ENCODE measurements around the gene MYH10.
"Not testable (repeated sequence)": the region's sequence is repeated elsewhere in the genome, so short reads cannot be mapped to it uniquely, and the experiment has no call there.

Gene MYH10

DNA sequence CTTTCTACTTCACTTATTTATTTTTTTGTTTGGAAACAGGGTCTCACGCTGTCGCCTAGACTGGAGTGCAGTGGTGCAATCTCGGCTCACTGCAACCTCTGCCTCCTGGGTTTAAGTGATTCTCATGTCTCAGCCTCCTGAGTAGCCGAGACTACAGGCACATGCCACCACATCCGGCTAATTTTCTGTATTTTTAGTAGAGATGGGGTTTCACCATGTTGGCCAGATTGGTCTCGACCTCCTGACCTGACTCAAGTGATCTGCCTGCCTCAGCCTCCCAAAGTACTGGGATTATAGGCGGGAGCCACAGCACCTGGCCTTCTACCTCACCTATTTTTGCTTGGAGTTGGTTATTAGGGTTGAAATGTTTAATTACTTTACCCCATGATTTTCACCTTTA lies 90.5 kb downstream of the MYH10 start:
- not testable (repeated sequence) for H3K27me3 ChIP-seq (replicated peaks; ENCODE audit: control insufficient read depth, insufficient read depth, low read length); H3K9me3 ChIP-seq (ENCODE audit: control insufficient read depth, low read length); DNase-seq (ENCODE audit: low read depth); H3K4me3 ChIP-seq (ENCODE audit: low read length); H3K9ac ChIP-seq (ENCODE audit: low read length)
- H3K4me1 ChIP-seq (ENCODE audit: control insufficient read depth, insufficient read depth, low read length): peaks cover 17% of the 10 kb centered on the region
- peaks cover 13% of the 10 kb centered on the region for H3K36me3 ChIP-seq (ENCODE audit: control insufficient read depth, insufficient read depth, low read length, severe bottlenecking)

DNA sequence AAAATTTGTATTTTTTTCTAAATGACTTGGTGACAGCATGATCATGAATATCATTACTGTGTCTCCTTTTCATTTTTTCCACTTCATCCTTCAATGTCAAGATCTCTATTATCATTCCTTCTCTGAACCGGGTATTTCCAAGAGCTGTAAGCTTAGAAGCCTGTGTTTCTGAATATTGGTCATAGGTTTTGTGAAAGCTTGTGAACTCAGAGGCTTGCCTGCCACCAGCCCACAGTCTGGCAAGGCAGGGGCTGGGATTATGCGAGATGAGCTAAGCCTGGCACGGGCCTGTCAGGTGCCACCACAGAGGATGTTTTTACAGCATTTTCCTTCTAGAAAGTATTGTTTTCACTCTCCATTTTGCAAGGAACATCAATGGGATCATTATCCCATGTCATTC lies 92.8 kb downstream of the MYH10 start:
- no peak overlapping the region for H3K9ac ChIP-seq (ENCODE audit: low read length)
- H3K27me3 ChIP-seq (replicated peaks; ENCODE audit: control insufficient read depth, insufficient read depth, low read length): no peaks in the 10 kb centered on the region
- H3K9me3 ChIP-seq (ENCODE audit: control insufficient read depth, low read length): no peaks in the 10 kb centered on the region
- no peak overlapping the region for H3K4me3 ChIP-seq (ENCODE audit: low read length)
- no peak for DNase-seq (ENCODE audit: low read depth)
- peaks cover 4% of the 10 kb centered on the region for H3K4me1 ChIP-seq (ENCODE audit: control insufficient read depth, insufficient read depth, low read length)
- peaks cover 22% of the 10 kb centered on the region for H3K36me3 ChIP-seq (ENCODE audit: control insufficient read depth, insufficient read depth, low read length, severe bottlenecking)

DNA sequence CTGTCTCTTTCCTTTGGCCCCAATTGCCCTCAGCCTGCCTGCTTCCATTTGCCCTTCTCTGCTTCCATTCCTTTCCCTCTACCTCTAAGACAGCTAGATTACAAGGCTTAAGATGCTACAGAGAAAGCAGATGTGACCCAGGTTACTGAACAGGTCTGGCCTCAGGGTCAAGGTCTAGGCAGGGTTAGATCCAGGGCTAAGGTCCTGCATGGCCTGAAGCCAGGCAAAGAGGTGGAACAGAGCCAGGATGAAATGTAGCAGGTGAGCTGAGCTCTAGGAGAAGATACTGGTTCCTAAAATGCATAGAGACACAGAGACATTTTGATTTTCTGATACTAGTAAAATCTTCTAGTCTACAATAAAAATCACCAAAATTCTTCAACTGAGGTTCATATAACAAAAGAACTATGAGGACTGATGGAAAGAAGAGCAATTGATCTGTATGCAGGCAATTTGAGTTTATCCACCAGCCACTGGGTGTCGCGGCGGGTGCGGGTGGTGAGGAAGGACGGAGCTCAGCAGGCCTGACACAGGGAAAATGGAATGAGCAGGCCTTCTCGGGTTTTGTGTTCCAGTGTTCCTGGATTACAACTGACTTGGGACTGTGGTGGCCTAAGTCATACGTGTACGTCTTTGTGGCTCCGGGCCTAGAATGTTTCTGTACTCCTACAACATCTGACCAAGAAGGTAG lies 95.9 kb downstream of the MYH10 start:
- H3K4me3 ChIP-seq (ENCODE audit: low read length): no peak overlapping the region
- no peaks in the 10 kb centered on the region for H3K27me3 ChIP-seq (replicated peaks; ENCODE audit: control insufficient read depth, insufficient read depth, low read length)
- no peaks in the 10 kb centered on the region for H3K4me1 ChIP-seq (ENCODE audit: control insufficient read depth, insufficient read depth, low read length)
- peaks cover 14% of the 10 kb centered on the region for H3K36me3 ChIP-seq (ENCODE audit: control insufficient read depth, insufficient read depth, low read length, severe bottlenecking)
- H3K9ac ChIP-seq (ENCODE audit: low read length): no peak overlapping the region
- no peaks in the 10 kb centered on the region for H3K9me3 ChIP-seq (ENCODE audit: control insufficient read depth, low read length)
- no peak for DNase-seq (ENCODE audit: low read depth)

DNA sequence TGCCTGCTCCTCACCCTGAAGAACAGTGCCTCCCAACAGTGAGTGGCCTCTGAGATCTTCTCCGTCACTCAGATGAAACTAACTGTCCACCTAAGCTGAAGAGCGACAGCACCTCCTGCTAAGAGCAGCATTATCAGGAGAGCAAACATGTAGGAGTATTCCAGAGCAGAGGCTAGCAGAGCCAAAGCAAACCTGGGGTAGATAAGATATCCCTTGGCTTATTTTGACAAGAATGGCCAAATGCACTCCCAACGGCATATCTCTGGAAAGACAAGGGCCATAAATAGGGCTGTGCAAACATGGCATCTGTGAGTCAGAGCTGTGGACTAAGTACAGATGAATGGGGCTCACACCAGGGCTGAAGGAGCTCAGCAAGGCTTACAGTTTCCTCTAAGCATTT lies 98.5 kb downstream of the MYH10 start:
- Histone ChIP-seq H3K9ac (ENCODE audit: low read length) (no peak overlapping the region), H3K9me3 (ENCODE audit: control insufficient read depth, low read length) (no peaks in the 10 kb centered on the region), H3K36me3 (ENCODE audit: control insufficient read depth, insufficient read depth, low read length, severe bottlenecking) (peaks cover 21% of the 10 kb centered on the region), H3K4me3 (ENCODE audit: low read length) (no peak overlapping the region), H3K4me1 (ENCODE audit: control insufficient read depth, insufficient read depth, low read length) (no peaks in the 10 kb centered on the region), H3K27me3 (replicated peaks; ENCODE audit: control insufficient read depth, insufficient read depth, low read length) (no peaks in the 10 kb centered on the region)
- DNase-seq (ENCODE audit: low read depth): peak; percentile 17

DNA sequence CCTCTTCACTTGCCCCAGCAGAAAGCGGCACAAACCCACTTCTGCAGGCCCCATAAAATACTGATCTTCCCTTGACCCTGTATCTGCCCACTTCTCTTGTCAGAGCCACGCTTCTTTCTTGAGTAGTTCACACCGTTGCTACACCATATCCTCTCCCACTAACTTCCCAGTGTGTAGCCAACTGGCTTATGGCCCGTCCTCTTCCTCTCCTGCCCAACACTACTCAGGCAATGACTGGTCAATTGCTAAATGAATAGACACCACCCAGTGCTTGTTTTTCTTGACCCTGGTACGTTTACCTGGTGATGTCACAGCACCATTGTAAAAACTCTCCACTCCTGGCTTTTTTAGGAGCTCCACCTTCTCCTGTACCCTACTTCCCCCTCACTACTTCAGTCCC lies 107.9 kb downstream of the MYH10 start:
- Histone ChIP-seq H3K9me3 (ENCODE audit: control insufficient read depth, low read length) (no peaks in the 10 kb centered on the region), H3K9ac (ENCODE audit: low read length) (no peak overlapping the region), H3K4me1 (ENCODE audit: control insufficient read depth, insufficient read depth, low read length) (no peaks in the 10 kb centered on the region), H3K27me3 (replicated peaks; ENCODE audit: control insufficient read depth, insufficient read depth, low read length) (no peaks in the 10 kb centered on the region), H3K36me3 (ENCODE audit: control insufficient read depth, insufficient read depth, low read length, severe bottlenecking) (peaks cover 23% of the 10 kb centered on the region), H3K4me3 (ENCODE audit: low read length) (no peak overlapping the region)
- DNase-seq (ENCODE audit: low read depth): no peak

DNA sequence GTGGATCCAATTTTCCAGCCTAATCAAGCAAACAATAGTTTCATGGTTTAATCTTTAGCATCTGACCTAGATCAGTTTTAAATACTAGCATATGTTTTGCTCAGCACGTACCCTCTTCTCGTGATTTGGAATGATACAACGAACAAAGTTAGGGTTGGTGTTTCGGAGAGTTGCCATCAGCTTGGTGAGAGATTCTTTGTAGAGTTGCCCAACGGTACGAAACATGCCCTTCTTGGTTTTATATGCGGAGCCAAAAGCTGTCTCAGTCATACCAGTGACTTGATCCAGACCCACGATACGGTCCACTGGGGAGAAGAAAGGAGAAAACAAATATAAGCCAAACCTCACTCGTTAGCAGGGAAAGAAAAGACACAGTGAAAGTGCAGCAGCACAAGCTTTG lies 109.5 kb downstream of the MYH10 start:
- Histone ChIP-seq H3K27me3 (replicated peaks; ENCODE audit: control insufficient read depth, insufficient read depth, low read length) (no peaks in the 10 kb centered on the region), H3K4me3 (ENCODE audit: low read length) (no peak overlapping the region), H3K36me3 (ENCODE audit: control insufficient read depth, insufficient read depth, low read length, severe bottlenecking) (peaks cover 23% of the 10 kb centered on the region), H3K9me3 (ENCODE audit: control insufficient read depth, low read length) (no peaks in the 10 kb centered on the region), H3K9ac (ENCODE audit: low read length) (no peak overlapping the region), H3K4me1 (ENCODE audit: control insufficient read depth, insufficient read depth, low read length) (no peaks in the 10 kb centered on the region)
- DNase-seq (ENCODE audit: low read depth): no peak

DNA sequence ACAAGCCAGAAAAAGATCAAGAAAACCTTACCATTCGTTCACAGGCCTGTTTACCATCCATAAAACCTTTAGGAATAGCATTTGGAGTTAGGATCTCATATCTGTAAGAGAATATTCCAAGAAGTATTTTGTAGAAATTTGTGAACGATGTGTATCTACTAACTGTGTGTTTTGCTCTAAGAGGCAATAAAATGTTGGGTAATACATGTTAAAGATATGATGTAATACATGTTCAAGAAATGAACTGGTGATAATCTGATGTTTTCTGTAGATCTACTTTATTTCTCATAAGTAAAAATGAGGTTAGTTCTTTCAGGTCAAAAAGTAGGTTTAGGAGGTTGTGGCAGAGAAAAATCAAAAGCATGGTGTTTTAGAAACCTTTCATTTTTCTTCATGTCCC lies 111.7 kb downstream of the MYH10 start:
- Histone ChIP-seq H3K4me3 (ENCODE audit: low read length) (no peak overlapping the region), H3K9me3 (ENCODE audit: control insufficient read depth, low read length) (no peaks in the 10 kb centered on the region), H3K4me1 (ENCODE audit: control insufficient read depth, insufficient read depth, low read length) (no peaks in the 10 kb centered on the region), H3K9ac (ENCODE audit: low read length) (no peak overlapping the region), H3K36me3 (ENCODE audit: control insufficient read depth, insufficient read depth, low read length, severe bottlenecking) (peaks cover 25% of the 10 kb centered on the region), H3K27me3 (replicated peaks; ENCODE audit: control insufficient read depth, insufficient read depth, low read length) (no peaks in the 10 kb centered on the region)
- no peak for DNase-seq (ENCODE audit: low read depth)

DNA sequence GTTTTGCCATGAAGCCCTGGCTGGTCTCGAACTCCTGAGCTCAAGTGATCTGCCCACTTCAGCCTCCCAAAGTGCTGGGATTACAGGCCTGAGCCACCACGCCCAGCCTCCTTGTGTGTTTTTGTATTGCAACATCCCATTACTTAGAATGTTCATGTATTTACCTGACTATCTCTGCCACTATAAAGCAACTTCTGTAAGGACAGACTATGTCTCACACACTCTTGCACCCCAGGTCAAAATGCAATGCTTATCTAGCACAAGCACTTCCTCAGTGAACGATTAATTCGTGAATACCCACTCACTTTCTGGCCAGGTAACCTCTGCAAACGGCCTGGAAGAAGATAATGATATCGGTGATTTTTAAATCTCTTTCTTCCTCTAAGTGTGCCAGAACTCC lies 112.2 kb downstream of the MYH10 start:
- Histone ChIP-seq H3K9ac (ENCODE audit: low read length) (no peak overlapping the region), H3K4me1 (ENCODE audit: control insufficient read depth, insufficient read depth, low read length) (no peaks in the 10 kb centered on the region), H3K36me3 (ENCODE audit: control insufficient read depth, insufficient read depth, low read length, severe bottlenecking) (peaks cover 31% of the 10 kb centered on the region), H3K9me3 (ENCODE audit: control insufficient read depth, low read length) (no peaks in the 10 kb centered on the region), H3K4me3 (ENCODE audit: low read length) (no peak overlapping the region), H3K27me3 (replicated peaks; ENCODE audit: control insufficient read depth, insufficient read depth, low read length) (no peaks in the 10 kb centered on the region)
- no peak for DNase-seq (ENCODE audit: low read depth)

DNA sequence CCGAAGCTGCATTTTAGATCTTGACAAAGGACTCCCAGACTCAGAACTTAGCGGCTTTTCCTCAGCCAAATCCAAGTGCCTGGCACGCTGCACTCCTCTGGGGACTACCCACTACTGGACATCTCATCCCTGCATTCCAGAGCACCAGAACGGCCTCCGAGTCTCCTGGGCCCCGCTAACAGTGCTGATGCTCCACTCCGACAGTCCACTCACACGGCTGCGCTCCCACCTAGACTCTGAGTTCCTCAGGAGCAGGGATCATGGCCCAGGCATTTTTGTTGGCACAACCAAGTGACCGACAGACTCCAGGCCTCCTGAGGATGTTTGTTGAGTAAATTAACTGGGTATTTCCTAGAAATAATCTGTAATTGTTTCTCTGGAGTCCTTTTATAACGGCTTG lies 115.7 kb downstream of the MYH10 start:
- H3K9me3 ChIP-seq (ENCODE audit: control insufficient read depth, low read length): no peaks in the 10 kb centered on the region
- H3K4me1 ChIP-seq (ENCODE audit: control insufficient read depth, insufficient read depth, low read length): no peaks in the 10 kb centered on the region
- no peak overlapping the region for H3K9ac ChIP-seq (ENCODE audit: low read length)
- DNase-seq (ENCODE audit: low read depth): no peak
- H3K36me3 ChIP-seq (ENCODE audit: control insufficient read depth, insufficient read depth, low read length, severe bottlenecking): peaks cover 35% of the 10 kb centered on the region
- no peaks in the 10 kb centered on the region for H3K27me3 ChIP-seq (replicated peaks; ENCODE audit: control insufficient read depth, insufficient read depth, low read length)
- H3K4me3 ChIP-seq (ENCODE audit: low read length): no peak overlapping the region

DNA sequence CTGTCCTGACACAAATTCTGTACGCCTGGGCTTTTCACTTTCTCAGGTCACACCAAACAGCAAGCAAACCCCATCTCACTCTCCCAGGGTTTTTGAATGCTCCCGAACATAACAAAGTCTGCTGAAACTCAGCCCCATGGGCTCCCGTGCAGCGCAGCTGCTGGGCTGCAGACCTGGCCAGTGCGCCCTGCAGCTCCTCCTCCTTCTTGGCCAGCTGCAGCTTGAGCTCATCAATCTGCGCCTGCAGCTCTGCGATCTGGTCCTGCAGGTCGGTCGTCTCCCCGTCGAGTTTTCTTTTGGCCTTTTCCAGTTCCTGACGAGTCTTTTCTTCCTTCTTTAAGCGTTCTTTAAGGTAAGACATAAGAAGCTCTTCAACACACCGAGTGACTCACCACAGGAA lies 124.4 kb downstream of the MYH10 start:
- no peak for DNase-seq (ENCODE audit: low read depth)
- H3K36me3 ChIP-seq (ENCODE audit: control insufficient read depth, insufficient read depth, low read length, severe bottlenecking): peaks cover 16% of the 10 kb centered on the region

DNA sequence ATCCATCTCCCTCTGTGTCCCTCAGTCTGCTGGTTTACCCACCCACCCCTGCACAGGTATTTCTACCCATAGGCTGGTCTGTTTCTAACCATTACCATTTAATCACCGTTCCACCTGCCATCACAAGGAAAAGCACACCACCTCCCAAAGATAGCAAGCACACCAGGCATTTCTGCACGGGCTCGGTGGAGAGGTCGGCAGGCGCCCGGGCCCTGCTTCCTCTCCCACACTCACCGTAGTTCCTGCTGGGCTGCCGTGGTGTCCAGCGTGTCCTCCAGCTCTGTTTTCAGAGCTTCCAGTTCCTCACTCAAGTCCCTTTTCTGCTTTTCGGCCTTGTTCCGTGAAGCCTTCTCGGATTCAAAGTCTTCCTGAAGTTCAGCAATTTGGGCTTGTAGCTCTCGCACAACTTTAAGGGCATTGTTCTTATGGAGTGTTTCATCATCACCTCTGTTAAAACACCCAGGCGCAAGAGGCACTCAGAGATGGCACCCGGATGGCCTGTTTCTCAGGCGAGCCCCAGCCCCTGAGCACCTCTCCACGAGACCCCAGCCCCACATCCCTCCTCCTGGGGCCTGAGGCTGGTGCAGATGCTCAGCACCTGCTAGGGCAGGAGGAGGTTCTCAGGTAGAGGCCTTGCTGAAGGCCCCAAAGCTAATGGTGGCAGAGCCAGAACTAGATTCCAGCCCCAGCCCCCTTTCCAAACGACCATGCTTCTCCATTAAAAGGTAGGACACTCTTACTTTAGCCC lies 125.9 kb downstream of the MYH10 start:
- Histone ChIP-seq H3K9me3 (ENCODE audit: control insufficient read depth, low read length) (no peaks in the 10 kb centered on the region), H3K4me1 (ENCODE audit: control insufficient read depth, insufficient read depth, low read length) (no peaks in the 10 kb centered on the region), H3K9ac (ENCODE audit: low read length) (no peak overlapping the region), H3K36me3 (ENCODE audit: control insufficient read depth, insufficient read depth, low read length, severe bottlenecking) (peaks cover 27% of the 10 kb centered on the region), H3K27me3 (replicated peaks; ENCODE audit: control insufficient read depth, insufficient read depth, low read length) (no peaks in the 10 kb centered on the region), H3K4me3 (ENCODE audit: low read length) (no peak overlapping the region)
- no peak for DNase-seq (ENCODE audit: low read depth)

More for the DNA sequence above, 124.4 kb downstream of the MYH10 start:
- Histone ChIP-seq H3K9ac (ENCODE audit: low read length) (peak overlapping the region; percentile 46), H3K9me3 (ENCODE audit: control insufficient read depth, low read length) (no peaks in the 10 kb centered on the region), H3K4me3 (ENCODE audit: low read length) (peak overlapping the region; percentile 50), H3K27me3 (replicated peaks; ENCODE audit: control insufficient read depth, insufficient read depth, low read length) (no peaks in the 10 kb centered on the region), H3K4me1 (ENCODE audit: control insufficient read depth, insufficient read depth, low read length) (no peaks in the 10 kb centered on the region)
